K562 (cell line): ENCODE results near the gene CRY2. TPM values are rescaled to one million over a fixed set of nuclear protein-coding genes. Genes with fewer than 3 reads are reported as not detected.
A peak's percentile ranks its signal among the peaks of the same experiment; 100 is the strongest.

Source experiments
- ATAC-seq: fragments of 200-7000 bp; cut with Tn5 transposase; 3 replicates; pipeline ENCODE4 v1.9.1; 2020; ENCODE audit warnings: moderate library complexity
- BruUV-seq: library from RNA; stranded (reverse); fragments of 400-500 nt; replicated peaks from 2 replicates; lab custom pipeline; 2021; lab: Mats Ljungman, UMichigan
- CTCF ChIA-PET: fragments of 300-600 bp; formaldehyde crosslinking; extraction: SDS; loops from one replicate; lab custom pipeline; 2021; ENCODE audit warnings: low intra/inter-chr PET ratio; lab: Yijun Ruan, JAX
- POLR2A ChIA-PET: fragments of 300-600, 350-650 bp; sonication (Branson Sonifier 250); formaldehyde crosslinking; extraction: SDS; loops from one replicate; lab custom pipeline; 2021; ENCODE audit warnings: antibody characterized with exemption, inconsistent platforms; lab: Yijun Ruan, JAX
- DNase-seq, 4 experiments: peaks; one replicate each; pipeline versions ENCODE4 v3.0.0 to v3.0.0-alpha.2; 2011 to 2018; ENCODE audit warnings: low spot score in 3 of 4, mixed read lengths in 3 of 4; ENCODE audit errors: extremely low read depth in 1 of 4
- FAIRE-seq: peaks from 2 replicates; lab custom pipeline; 2011; peaks lifted over from hg19 to GRCh38; lab: Jason Lieb, UNC
- H2AFZ ChIP-seq: 2 replicates; pipeline ENCODE4 v1.6.0; 2011; ENCODE audit warnings: low read depth, low read length, control low read depth, inconsistent platforms
- H3K27ac ChIP-seq: fragments of 200-600 bp; 3 replicates; pipeline ENCODE4 v1.8.0; 2011; ENCODE audit warnings: low read depth, mild to moderate bottlenecking, control low read depth, inconsistent platforms, low read length, moderate library complexity, mixed read lengths; ENCODE audit errors: extremely low read depth
- H3K27me3 ChIP-seq, 2 experiments: fragments of 300-600 bp in 1 of 2; 2 replicates in 1 of 2; 3 replicates in 1 of 2; pipeline versions ENCODE4 v1.6.0 to v1.8.0; 2011; ENCODE audit warnings: inconsistent platforms in 2 of 2, low read length in 2 of 2, mild to moderate bottlenecking in 1 of 2, mixed read lengths in 1 of 2, moderate library complexity in 1 of 2; ENCODE audit not compliant: control insufficient read depth in 2 of 2, insufficient read depth in 2 of 2
- H3K36me3 ChIP-seq: fragments of 300-600 bp; 3 replicates; pipeline ENCODE4 v1.8.0; 2011; ENCODE audit warnings: mild to moderate bottlenecking, low read length, inconsistent platforms; ENCODE audit not compliant: control insufficient read depth, insufficient read depth
- H3K4me1 ChIP-seq, 2 experiments: fragments of 200-600 bp in 1 of 2; replicated peaks in 1 of 2; 2 replicates in 1 of 2; 3 replicates in 1 of 2; pipeline versions ENCODE4 v1.5.1 to v1.8.0; 2011; ENCODE audit warnings: inconsistent platforms in 2 of 2, low read length in 2 of 2, mild to moderate bottlenecking in 1 of 2, mixed read lengths in 1 of 2, moderate library complexity in 1 of 2; ENCODE audit not compliant: control insufficient read depth in 2 of 2, insufficient read depth in 2 of 2
- H3K4me2 ChIP-seq: 2 replicates; pipeline ENCODE4 v1.6.1; 2011; ENCODE audit warnings: low read length, control low read depth, inconsistent platforms, mixed read lengths; ENCODE audit not compliant: insufficient read depth
- H3K4me3 ChIP-seq: fragments of 200-600 bp; sonication (generic), shearing (Covaris generic); 2 replicates; pipeline ENCODE4 v1.5.1; 2016; ENCODE audit warnings: control low read depth, inconsistent platforms
- H3K79me2 ChIP-seq: fragments of 200-600 bp; 3 replicates; pipeline ENCODE4 v1.8.0; 2011; ENCODE audit warnings: low read length, inconsistent platforms; ENCODE audit not compliant: control insufficient read depth, insufficient read depth
- H3K9ac ChIP-seq, 2 experiments: 2 replicates each; pipeline versions ENCODE4 v1.6.0 to v1.6.1; 2011; ENCODE audit warnings: low read depth in 2 of 2, low read length in 2 of 2, control low read depth in 1 of 2, inconsistent platforms in 1 of 2, mild to moderate bottlenecking in 1 of 2, mixed read lengths in 1 of 2; ENCODE audit not compliant: insufficient read depth in 1 of 2
- H3K9me1 ChIP-seq: one replicate; pipeline ENCODE4 v1.6.0; 2011; ENCODE audit warnings: inconsistent platforms, mild to moderate bottlenecking, low read length, moderate library complexity; ENCODE audit not compliant: control insufficient read depth, insufficient read depth
- H3K9me3 ChIP-seq: replicated peaks from 2 replicates; pipeline ENCODE4 v1.5.1; 2011; ENCODE audit warnings: low read depth, low read length, inconsistent platforms; ENCODE audit not compliant: control insufficient read depth, insufficient read depth
- H4K20me1 ChIP-seq: replicated peaks from 2 replicates; pipeline ENCODE4 v1.6.1; 2011; ENCODE audit warnings: low read length, inconsistent platforms, mixed read lengths; ENCODE audit not compliant: control insufficient read depth, insufficient read depth
- ARNT ChIP-seq, 2 experiments: fragments of 450-650 bp; IDR thresholded peaks; 2 replicates each; pipeline ENCODE4 v1.6.1; 2016; ENCODE audit warnings: mild to moderate bottlenecking in 1 of 2
- CTBP1 ChIP-seq: fragments of 450-650 bp; IDR thresholded peaks from 2 replicates; pipeline ENCODE4 v1.6.1; 2016; ENCODE audit warnings: borderline replicate concordance
- ETV5 ChIP-seq: sonication (generic); formaldehyde crosslinking; IDR thresholded peaks from 2 replicates; pipeline ENCODE4 v1.4.0; 2020; ENCODE audit warnings: low read depth, mild to moderate bottlenecking, missing genetic modification reagents
- HDGF ChIP-seq: fragments of 450-650 bp; IDR thresholded peaks from 2 replicates; pipeline ENCODE4 v1.6.1; 2016
- KDM2B ChIP-seq: fragments of 250-450 bp; sonication (Bioruptor Pico); IDR thresholded peaks from 2 replicates; pipeline ENCODE4 v1.8.0; 2021; ENCODE audit warnings: mild to moderate bottlenecking, moderate library complexity
- KLF16 ChIP-seq: IDR thresholded peaks from 2 replicates; pipeline ENCODE4 v1.6.1; 2016; ENCODE audit warnings: antibody characterized with exemption
- MAFF ChIP-seq: IDR thresholded peaks from 2 replicates; pipeline ENCODE4 v1.6.1; 2012; ENCODE audit warnings: low read length, improper control_type of control experiment
- MECOM ChIP-seq: fragments of 250-450 bp; sonication (Bioruptor Pico); IDR thresholded peaks from 2 replicates; pipeline ENCODE4 v1.8.0; 2022; ENCODE audit warnings: inconsistent platforms
- PRMT5 ChIP-seq: sonication (generic); formaldehyde crosslinking; IDR thresholded peaks from 2 replicates; pipeline ENCODE4 v1.5.0; 2020; ENCODE audit warnings: missing genetic modification reagents
- SIN3B ChIP-seq: fragments of 450-650 bp; IDR thresholded peaks from 2 replicates; pipeline ENCODE4 v1.6.1; 2017; ENCODE audit warnings: low read depth, mild to moderate bottlenecking, moderate library complexity
- SMAD4 ChIP-seq: fragments of 250-450 bp; sonication (Bioruptor Pico); conservative IDR thresholded peaks from 2 replicates; pipeline ENCODE4 v1.8.0; 2021; ENCODE audit warnings: inconsistent platforms, mild to moderate bottlenecking, moderate library complexity
- SNAPC5 ChIP-seq: fragments of 250-450 bp; sonication (Bioruptor Pico); IDR thresholded peaks from 2 replicates; pipeline ENCODE4 v1.8.0; 2021; ENCODE audit warnings: moderate library complexity, mild to moderate bottlenecking, inconsistent platforms
- ZC3H4 ChIP-seq: sonication (generic); formaldehyde crosslinking; IDR thresholded peaks from 2 replicates; pipeline ENCODE4 v1.9.0; 2021; ENCODE audit warnings: missing genetic modification reagents, borderline replicate concordance
- ZFP36 ChIP-seq: fragments of 150-350 bp; IDR thresholded peaks from 2 replicates; pipeline ENCODE4 v1.6.1; 2018; ENCODE audit warnings: low read length, low read depth; ENCODE audit not compliant: partially characterized antibody
- ZNF165 ChIP-seq: fragments of 250-450 bp; sonication (Bioruptor Pico); IDR thresholded peaks from 2 replicates; pipeline ENCODE4 v1.4.0; 2020; ENCODE audit warnings: borderline replicate concordance
- ZNF347 ChIP-seq: fragments of 450-650 bp; formaldehyde crosslinking; IDR thresholded peaks from 2 replicates; pipeline ENCODE4 v1.4.0; 2020; ENCODE audit warnings: low read depth, mild to moderate bottlenecking, moderate library complexity
- ZNF830 ChIP-seq: fragments of 250-450 bp; sonication (Bioruptor Pico); IDR thresholded peaks from 2 replicates; pipeline ENCODE4 v1.5.0; 2021; ENCODE audit warnings: mild to moderate bottlenecking
- WGBS: fragments of 100-300 bp; shearing (Covaris generic); methylation state at CpG from one replicate; pipeline ENCODE4 v1.1.6; 2016; ENCODE audit warnings: low coverage, mixed read lengths; ENCODE audit not compliant: insufficient coverage; ENCODE audit errors: missing lambda C conversion rate; 5-methylcytosine and 5-hydroxymethylcytosine counted together
- in situ Hi-C: fragments of 300-500 bp; cut with MboI; formaldehyde crosslinking; loops from 4 replicates; pipeline ENCODE4 v1.15.0; 2018; ENCODE audit warnings: inconsistent platforms, mixed read lengths
- intact Hi-C: fragments of 100-400 bp; cut with micrococcal nuclease; formaldehyde crosslinking; loops from 2 replicates; pipeline ENCODE4 v1.14.2; 2022
- polyA plus RNA-seq, 8 experiments: library from polyadenylated mRNA; depleted of rRNA in 4 of 8; stranded (reverse) in 5 of 8; unstranded in 3 of 8; fragments of >200 nt; fragmentation: Nextera tagmentation in 2 of 8; fragmentation: Illumina TruSeq in 1 of 8; extraction: Ambion mirVana in 2 of 8; extraction: Trizol in 1 of 8; gene quantifications; 2 replicates each; pipeline versions ENCODE4 v1.2.1 to v1.2.3, GENCODE V29; 2011 to 2014; ENCODE audit warnings: inconsistent platforms in 1 of 8, missing spikeins in 1 of 8
- total RNA-seq, 7 experiments: library from RNA; depleted of rRNA in 6 of 7; stranded (reverse); fragments of >200 nt in 6 of 7; fragmentation: Illumina TruSeq in 2 of 7; extraction: Trizol in 2 of 7; gene quantifications; 2 replicates each; pipeline versions ENCODE4 v1.2.1 to v1.2.3, GENCODE V29; 2011 to 2021; ENCODE audit warnings: low replicate concordance in 1 of 7

Gene CRY2
- total and polyA plus RNA-seq, 9 of the 15 experiments (the other 6 are each of a cell fraction or from before 2014, with no cell fraction given): 2.3 to 23.9 (median 14.8) TPM

GRCh38 chr11:45889555-45889954 is 42.3 kb downstream of the CRY2 start:
- no peak for ATAC-seq
- ChIA-PET CTCF (no interaction called here), POLR2A (interaction anchor here (0.7 to 1.1 kb wide), 2 partner anchors 8 to 9 kb away, joined by 3 to 4 read pairs; no protein-coding TSS in a partner anchor)
- Histone ChIP-seq H3K36me3 (no peaks in the 10 kb centered on the region), H3K79me2 (no peaks in the 10 kb centered on the region), H3K9ac (no peak overlapping the region), H3K4me1 (peaks cover 0 to 18% of the 10 kb centered on the region in 2 experiments; a peak in 3 of 5 replicates), H3K4me2 (no peak overlapping the region), H3K27me3 (no peaks in the 10 kb centered on the region; a peak in 1 of 5 replicates), H4K20me1 (peaks cover 29% of the 10 kb centered on the region), H3K4me3 (no peak overlapping the region), H3K9me3 (no peaks in the 10 kb centered on the region), H3K27ac (no peak overlapping the region), H2AFZ (no peak overlapping the region), H3K9me1 (no peaks in the 10 kb centered on the region)
- intact Hi-C loops: no loop called here
- no peak for FAIRE-seq
- no peak for DNase-seq
- 24% methylated on average over 6 of the region's 8 CpGs for WGBS
- no TSS peak for BruUV-seq
- in situ Hi-C loops: no loop called here
- TF ChIP-seq ZFP36 (peak; percentile 28), MAFF (no peak)

- ATAC-seq (no peak), DNase-seq (no peak), FAIRE-seq (no peak)
- no TSS peak for BruUV-seq
- in situ Hi-C loops: no loop called here
- Histone ChIP-seq H3K27me3 (no peaks in the 10 kb centered on the region; a peak in 1 of 5 replicates), H3K9me3 (no peaks in the 10 kb centered on the region), H4K20me1 (peaks cover 25% of the 10 kb centered on the region), H3K9ac (no peak overlapping the region), H3K9me1 (no peaks in the 10 kb centered on the region), H3K79me2 (no peaks in the 10 kb centered on the region), H2AFZ (no peak overlapping the region), H3K4me2 (no peak overlapping the region), H3K4me3 (no peak overlapping the region), H3K27ac (no peak overlapping the region), H3K4me1 (peaks cover 0 to 18% of the 10 kb centered on the region in 2 experiments; a peak in 3 of 5 replicates), H3K36me3 (no peaks in the 10 kb centered on the region)
- ChIA-PET CTCF (no interaction called here), POLR2A (interaction anchor here (1.5 kb wide), 1 partner anchor 9 kb away, joined by 5 read pairs; no protein-coding TSS in a partner anchor)
- TF ChIP-seq CTBP1 (no peak), KLF16 (no peak), KDM2B (CRISPR knock-in tag) (no peak), SNAPC5 (CRISPR knock-in tag) (no peak), ZNF830 (CRISPR knock-in tag) (no peak), PRMT5 (CRISPR knock-in tag) (no peak), ARNT (IDR thresholded peaks at IDR 0.05) (no peak), ETV5 (CRISPR knock-in tag) (no peak), SIN3B (no peak), HDGF (no peak), ZC3H4 (CRISPR knock-in tag) (no peak), MECOM (no peak), ZNF347 (CRISPR knock-in tag) (no peak), SMAD4 (CRISPR knock-in tag) (no peak), ZNF165 (no peak)
- WGBS: 25% methylated on average over 9 of the region's 9 CpGs
- intact Hi-C loops: no loop called here
Measured at GRCh38 chr11:45889966-45890365, 42.7 kb downstream of the CRY2 start.
